AG09309 (cell line): Measurements from ENCODE around the gene UBR4.
A peak's percentile ranks its signal among the peaks of the same experiment; 100 is the strongest.

Experiments used
- DNase-seq: peaks from one replicate; pipeline ENCODE4 v3.0.0-alpha.2; 2010; ENCODE audit warnings: low read depth
- H3K4me3 ChIP-seq: 2 replicates; pipeline ENCODE4 v1.5.1; 2011; ENCODE audit warnings: mild to moderate bottlenecking, low read depth, low read length, moderate library complexity; ENCODE audit not compliant: control insufficient read depth
- TF ChIP-seq, protein P1 (sequence below): IDR thresholded peaks from 2 replicates; pipeline ENCODE4 v1.5.1; 2011; ENCODE audit warnings: mild to moderate bottlenecking, low read depth, low read length, inconsistent platforms; ENCODE audit not compliant: insufficient read depth, control insufficient read depth; ENCODE audit errors: missing control alignments

UBR4 gene

DNA sequence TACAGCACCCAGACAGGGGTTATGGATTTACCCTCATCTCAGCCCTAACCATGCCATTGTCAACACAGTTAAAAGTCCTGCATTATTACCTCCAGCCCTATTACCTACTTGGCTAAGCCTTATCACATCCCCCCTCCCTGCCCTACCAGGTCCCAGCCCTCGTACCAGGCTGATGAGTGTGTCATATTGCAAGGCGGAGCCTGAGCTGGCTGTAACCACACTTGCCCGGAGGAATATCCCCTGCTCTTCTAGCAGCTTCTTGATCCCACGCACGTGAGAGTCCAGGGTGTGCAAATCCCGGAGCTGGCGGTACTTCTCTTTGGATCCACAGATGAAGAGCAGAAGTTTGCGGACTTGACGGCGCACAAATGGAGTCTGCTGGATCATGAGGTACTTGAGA, 87.4 kb downstream of the UBR4 start:
- DNase-seq, result no peak
- TF ChIP-seq, protein P1, sequence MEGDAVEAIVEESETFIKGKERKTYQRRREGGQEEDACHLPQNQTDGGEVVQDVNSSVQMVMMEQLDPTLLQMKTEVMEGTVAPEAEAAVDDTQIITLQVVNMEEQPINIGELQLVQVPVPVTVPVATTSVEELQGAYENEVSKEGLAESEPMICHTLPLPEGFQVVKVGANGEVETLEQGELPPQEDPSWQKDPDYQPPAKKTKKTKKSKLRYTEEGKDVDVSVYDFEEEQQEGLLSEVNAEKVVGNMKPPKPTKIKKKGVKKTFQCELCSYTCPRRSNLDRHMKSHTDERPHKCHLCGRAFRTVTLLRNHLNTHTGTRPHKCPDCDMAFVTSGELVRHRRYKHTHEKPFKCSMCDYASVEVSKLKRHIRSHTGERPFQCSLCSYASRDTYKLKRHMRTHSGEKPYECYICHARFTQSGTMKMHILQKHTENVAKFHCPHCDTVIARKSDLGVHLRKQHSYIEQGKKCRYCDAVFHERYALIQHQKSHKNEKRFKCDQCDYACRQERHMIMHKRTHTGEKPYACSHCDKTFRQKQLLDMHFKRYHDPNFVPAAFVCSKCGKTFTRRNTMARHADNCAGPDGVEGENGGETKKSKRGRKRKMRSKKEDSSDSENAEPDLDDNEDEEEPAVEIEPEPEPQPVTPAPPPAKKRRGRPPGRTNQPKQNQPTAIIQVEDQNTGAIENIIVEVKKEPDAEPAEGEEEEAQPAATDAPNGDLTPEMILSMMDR, result no peak
- no peak overlapping the region for H3K4me3 ChIP-seq

DNA sequence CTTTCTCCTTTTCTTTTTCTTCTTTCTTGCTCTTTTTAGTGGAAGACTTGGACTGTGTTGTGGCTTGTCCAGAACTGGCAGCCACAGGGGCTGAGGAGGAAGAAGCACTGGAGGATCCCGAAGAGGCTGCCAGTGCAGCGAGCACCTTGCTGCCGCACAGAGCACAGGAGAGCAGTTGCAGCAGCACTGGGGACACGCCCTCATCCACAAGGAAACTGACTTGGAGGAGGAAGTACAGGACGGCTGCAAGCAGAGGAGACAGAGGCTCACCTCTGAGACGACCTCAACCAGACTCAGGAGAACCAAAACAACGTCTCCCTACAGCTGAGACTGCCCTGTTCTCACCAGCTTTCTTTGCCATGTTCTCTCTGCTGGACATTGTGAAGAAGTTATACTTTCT, 88.9 kb downstream of the UBR4 start:
- TF ChIP-seq, protein P1, result no peak
- H3K4me3 ChIP-seq, result no peak overlapping the region
- no peak for DNase-seq

DNA sequence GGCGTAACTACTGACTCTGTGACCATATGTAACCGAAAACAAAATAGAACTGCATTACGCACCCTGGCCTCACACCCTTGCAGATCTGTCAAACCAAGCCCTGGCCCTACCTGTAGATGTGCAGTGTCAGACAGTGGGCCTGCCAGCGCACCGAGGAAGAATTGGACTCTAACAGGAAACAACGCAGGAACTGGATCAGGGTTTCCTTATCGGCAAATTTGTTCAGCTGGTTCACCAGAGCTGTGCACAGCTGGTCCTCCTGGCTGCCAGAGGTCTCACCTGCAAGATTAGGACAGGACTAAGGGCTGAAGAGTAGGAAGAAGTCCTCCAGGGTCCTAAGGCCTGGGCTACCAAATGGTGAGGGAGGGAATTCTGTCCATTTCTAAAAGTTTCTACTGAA, 90.0 kb downstream of the UBR4 start:
- DNase-seq, result no peak
- TF ChIP-seq, protein P1, result no peak
- no peak overlapping the region for H3K4me3 ChIP-seq

DNA sequence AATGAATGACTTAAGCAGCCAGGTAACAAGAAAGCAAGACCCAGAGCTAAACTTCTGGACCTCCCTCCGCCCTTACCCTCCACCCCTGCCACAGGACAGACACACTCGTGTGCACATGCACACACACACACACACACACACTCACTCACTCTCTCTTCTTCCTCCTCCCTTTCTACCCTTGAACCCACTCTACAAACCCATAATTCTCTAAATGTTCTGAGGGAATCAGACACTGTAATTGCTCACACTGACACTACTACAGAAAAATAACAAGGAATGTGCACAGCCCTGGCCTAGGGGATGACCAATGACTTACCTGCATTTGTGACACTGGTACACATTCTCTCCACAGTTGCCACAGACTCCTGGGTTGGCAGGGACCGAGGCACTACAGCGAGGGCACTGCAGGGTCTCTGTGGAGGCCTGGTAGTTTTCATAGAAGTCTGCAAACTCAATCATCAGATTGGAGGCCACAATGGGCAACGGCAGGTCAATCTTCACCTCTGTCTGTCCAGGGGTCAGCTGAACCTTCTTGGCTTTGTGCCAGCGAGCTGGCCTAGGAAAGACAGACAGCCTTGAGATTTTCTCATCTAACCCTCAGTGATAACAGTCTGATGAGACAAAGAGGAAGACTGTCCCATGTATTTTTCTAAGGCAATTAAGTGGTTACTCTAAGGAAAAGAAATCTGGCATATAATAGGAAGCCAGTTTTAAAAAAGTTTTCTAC, 94.8 kb downstream of the UBR4 start:
- TF ChIP-seq, protein P1, result no peak
- H3K4me3 ChIP-seq, result no peak overlapping the region
- DNase-seq, result no peak

DNA sequence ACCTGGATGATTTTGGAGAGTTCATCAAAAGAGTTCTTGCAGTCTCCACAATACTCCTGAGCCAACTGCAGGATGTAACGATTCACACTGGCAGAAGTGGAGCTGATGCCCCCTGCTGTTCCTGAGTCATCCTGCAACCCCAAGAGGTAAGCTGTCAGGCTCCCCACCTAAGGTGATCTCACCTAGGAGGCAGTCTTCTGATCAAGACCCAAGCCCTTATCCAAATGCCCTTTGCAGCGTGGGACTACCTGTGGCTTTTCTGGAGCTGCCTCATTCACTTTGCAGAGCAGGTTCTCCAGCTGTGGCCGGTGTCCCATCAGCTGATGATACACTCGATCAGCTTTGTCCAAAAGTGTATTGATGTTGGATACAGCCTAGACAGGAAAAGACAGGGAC, 96.4 kb downstream of the UBR4 start:
- no peak for DNase-seq

DNA sequence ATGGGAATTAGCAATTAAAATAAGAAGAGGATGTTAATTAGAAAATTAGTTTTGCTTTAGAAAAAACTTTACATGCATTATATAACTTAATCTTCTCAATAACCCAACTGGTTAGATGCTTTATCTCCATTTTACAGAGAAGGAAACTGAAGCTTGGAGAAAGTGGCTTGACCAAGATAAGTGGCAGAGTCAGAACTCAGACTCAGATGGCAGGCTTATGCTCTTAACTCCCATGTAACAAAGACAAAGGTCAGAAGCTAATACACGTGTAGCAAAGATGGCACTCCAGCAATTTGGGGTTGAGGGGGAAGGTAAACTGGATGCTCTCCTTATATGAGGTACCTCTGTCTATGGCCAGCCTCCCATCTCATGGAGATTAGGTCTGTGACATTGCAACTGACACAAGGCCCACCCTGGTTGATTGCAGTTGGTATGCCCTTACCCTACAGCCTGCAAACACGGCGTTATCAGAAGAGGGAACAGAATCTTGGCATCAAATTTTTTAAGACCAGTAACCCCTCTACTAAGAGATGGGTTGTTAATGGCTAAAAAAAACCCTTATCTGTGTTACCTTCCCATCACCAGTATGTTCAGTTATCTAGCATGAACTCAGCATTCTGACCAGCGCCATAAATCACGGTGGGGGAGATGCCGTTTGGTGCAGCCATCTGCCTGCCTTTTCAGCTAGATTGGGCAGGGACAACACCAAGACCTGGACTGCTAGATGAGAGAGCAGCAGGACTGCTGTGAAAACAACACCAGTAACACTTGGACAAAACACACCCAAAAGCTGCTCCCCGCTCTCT, 97.0 kb downstream of the UBR4 start:
- H3K4me3 ChIP-seq, result no peak overlapping the region
- TF ChIP-seq, protein P1, result no peak
- no peak for DNase-seq

More for the DNA sequence above, 96.4 kb downstream of the UBR4 start:
- no peak overlapping the region for H3K4me3 ChIP-seq
- TF ChIP-seq, protein P1, result peak; percentile 45
